ENCODE measurements around the gene GPR61.

GPR61 gene

DNA sequence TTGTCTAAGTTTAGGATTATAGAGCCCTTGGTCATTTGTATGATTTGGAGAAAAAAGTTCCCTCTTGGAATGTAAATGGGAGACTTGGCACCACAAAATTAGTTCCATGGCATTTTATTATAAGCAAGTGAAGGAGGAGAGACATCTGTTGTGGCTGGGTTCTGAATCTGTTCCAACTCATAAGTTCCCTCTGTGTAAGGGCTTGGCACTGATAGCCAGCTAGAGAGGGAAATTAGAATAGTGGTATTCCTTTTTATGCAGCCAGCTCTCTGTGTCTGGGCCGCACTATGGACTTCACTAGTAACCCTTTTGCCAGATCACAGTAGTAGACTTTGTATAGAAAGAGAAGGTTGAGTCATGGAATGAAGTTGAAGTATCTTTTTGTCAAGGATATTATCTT, 39.8 kb downstream of the GPR61 start:
- no peak for TF ChIP-seq FOXP2 (optimal IDR thresholded peaks at IDR 0.05; ENCODE audit: control extremely low read depth, extremely low read length, insufficient read depth)
- no peak for TF ChIP-seq POLR2AphosphoS5 (IDR thresholded peaks at IDR 0.05; ENCODE audit: borderline replicate concordance, low read depth, low read length)
- no peak for TF ChIP-seq EZH2 (IDR thresholded peaks at IDR 0.05)

GRCh38 chr1:109582021-109582420, 42.3 kb downstream of the GPR61 start:
- Histone ChIP-seq H3K36me3 (ENCODE audit: insufficient read depth, low read length) (peaks cover 65% of the 10 kb centered on the region), H3K9me3 (ENCODE audit: low read depth, low read length) (no peaks in the 10 kb centered on the region), H3K4me3 (no peak overlapping the region), H3K27ac (no peak overlapping the region), H3K9ac (ENCODE audit: insufficient read length) (no peak overlapping the region)
- no peak for DNase-seq (ENCODE audit: low read depth, low spot score)
- no peak for TF ChIP-seq FOXP2 (optimal IDR thresholded peaks at IDR 0.05; ENCODE audit: control extremely low read depth, extremely low read length, insufficient read depth)
- TF ChIP-seq EZH2 (IDR thresholded peaks at IDR 0.05) = no peak
- TF ChIP-seq POLR2AphosphoS5 (IDR thresholded peaks at IDR 0.05; ENCODE audit: borderline replicate concordance, low read depth, low read length) = no peak

More for the DNA sequence above, 39.8 kb downstream of the GPR61 start:
- Histone ChIP-seq H3K27ac (peak overlapping the region; percentile 72), H3K9me3 (ENCODE audit: low read depth, low read length) (no peaks in the 10 kb centered on the region), H3K36me3 (ENCODE audit: insufficient read depth, low read length) (peaks cover 53% of the 10 kb centered on the region), H3K4me3 (no peak overlapping the region), H3K9ac (ENCODE audit: insufficient read length) (no peak overlapping the region)
- no peak for DNase-seq (ENCODE audit: low read depth, low spot score)

- H3K36me3 ChIP-seq (ENCODE audit: insufficient read depth, low read length) = peaks cover 81% of the 10 kb centered on the region
- no peak for TF ChIP-seq FOXP2 (optimal IDR thresholded peaks at IDR 0.05; ENCODE audit: control extremely low read depth, extremely low read length, insufficient read depth)
- no peak for TF ChIP-seq EZH2 (IDR thresholded peaks at IDR 0.05)
- TF ChIP-seq POLR2AphosphoS5 (IDR thresholded peaks at IDR 0.05; ENCODE audit: borderline replicate concordance, low read depth, low read length) = no peak
- no peak overlapping the region for H3K4me3 ChIP-seq
- H3K9me3 ChIP-seq (ENCODE audit: low read depth, low read length) = no peaks in the 10 kb centered on the region
- no peak overlapping the region for H3K9ac ChIP-seq (ENCODE audit: insufficient read length)
- DNase-seq (ENCODE audit: low read depth, low spot score) = no peak
- H3K27ac ChIP-seq = no peak overlapping the region
Observed at GRCh38 chr1:109584766-109585165, 45.1 kb downstream of the GPR61 start.

GRCh38 chr1:109586055-109586454, 46.4 kb downstream of the GPR61 start:
- Histone ChIP-seq H3K36me3 (ENCODE audit: insufficient read depth, low read length) (peaks cover 75% of the 10 kb centered on the region), H3K27ac (no peak overlapping the region)
- no peak for TF ChIP-seq POLR2AphosphoS5 (IDR thresholded peaks at IDR 0.05; ENCODE audit: borderline replicate concordance, low read depth, low read length)

GRCh38 chr1:109589177-109589576, 49.5 kb downstream of the GPR61 start:
- peaks cover 77% of the 10 kb centered on the region for H3K36me3 ChIP-seq (ENCODE audit: insufficient read depth, low read length)
- DNase-seq (ENCODE audit: low read depth, low spot score) = no peak

More at GRCh38 chr1:109586055-109586454, 46.4 kb downstream of the GPR61 start:
- H3K9ac ChIP-seq (ENCODE audit: insufficient read length) = no peak overlapping the region
- no peak overlapping the region for H3K4me3 ChIP-seq
- no peaks in the 10 kb centered on the region for H3K9me3 ChIP-seq (ENCODE audit: low read depth, low read length)
- no peak for DNase-seq (ENCODE audit: low read depth, low spot score)

GRCh38 chr1:109589679-109590078, 50.0 kb downstream of the GPR61 start:
- TF ChIP-seq EZH2 (IDR thresholded peaks at IDR 0.05) = no peak
- no peak for TF ChIP-seq FOXP2 (optimal IDR thresholded peaks at IDR 0.05; ENCODE audit: control extremely low read depth, extremely low read length, insufficient read depth)
- TF ChIP-seq POLR2AphosphoS5 (IDR thresholded peaks at IDR 0.05; ENCODE audit: borderline replicate concordance, low read depth, low read length) = no peak
- no peak overlapping the region for H3K4me3 ChIP-seq
- H3K36me3 ChIP-seq (ENCODE audit: insufficient read depth, low read length) = peaks cover 74% of the 10 kb centered on the region
- no peak overlapping the region for H3K9ac ChIP-seq (ENCODE audit: insufficient read length)
- H3K27ac ChIP-seq = 0 out of 2 replicates have a peak overlapping the region, but pooled peaks have one; percentile 19
- no peak for DNase-seq (ENCODE audit: low read depth, low spot score)
- no peaks in the 10 kb centered on the region for H3K9me3 ChIP-seq (ENCODE audit: low read depth, low read length)

More at GRCh38 chr1:109589177-109589576, 49.5 kb downstream of the GPR61 start:
- Histone ChIP-seq H3K9ac (ENCODE audit: insufficient read length) (no peak overlapping the region), H3K27ac (no peak overlapping the region), H3K9me3 (ENCODE audit: low read depth, low read length) (no peaks in the 10 kb centered on the region), H3K4me3 (no peak overlapping the region)
- no peak for TF ChIP-seq POLR2AphosphoS5 (IDR thresholded peaks at IDR 0.05; ENCODE audit: borderline replicate concordance, low read depth, low read length)
- TF ChIP-seq FOXP2 (optimal IDR thresholded peaks at IDR 0.05; ENCODE audit: control extremely low read depth, extremely low read length, insufficient read depth) = no peak
- no peak for TF ChIP-seq EZH2 (IDR thresholded peaks at IDR 0.05)

DNA sequence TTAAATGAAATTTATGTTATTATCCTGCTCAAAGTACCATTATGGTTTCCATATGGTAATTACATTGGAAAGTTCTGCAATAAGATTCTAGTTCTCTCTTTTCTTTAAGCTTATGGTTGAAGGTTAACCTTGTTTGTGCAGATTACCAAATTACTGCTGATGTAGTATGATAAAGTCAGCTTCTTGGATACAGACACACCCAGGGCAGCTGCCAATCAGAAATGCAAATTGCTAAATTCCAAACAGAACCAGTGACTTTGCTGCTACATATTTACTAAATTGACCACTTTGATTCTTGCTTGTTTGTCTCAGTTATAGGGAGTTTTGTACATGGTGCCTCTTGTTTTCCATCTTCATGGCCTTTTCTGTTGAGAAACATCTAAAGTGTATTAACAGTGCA, 53.2 kb downstream of the GPR61 start:
- no peaks in the 10 kb centered on the region for H3K9me3 ChIP-seq (ENCODE audit: low read depth, low read length)
- peaks cover 49% of the 10 kb centered on the region for H3K36me3 ChIP-seq (ENCODE audit: insufficient read depth, low read length)
- no peak overlapping the region for H3K4me3 ChIP-seq
- DNase-seq (ENCODE audit: low read depth, low spot score) = no peak
- H3K27ac ChIP-seq = 0 out of 2 replicates have a peak overlapping the region, but pooled peaks have one; percentile 4
- TF ChIP-seq FOXP2 (optimal IDR thresholded peaks at IDR 0.05; ENCODE audit: control extremely low read depth, extremely low read length, insufficient read depth) (no peak), POLR2AphosphoS5 (IDR thresholded peaks at IDR 0.05; ENCODE audit: borderline replicate concordance, low read depth, low read length) (no peak), EZH2 (IDR thresholded peaks at IDR 0.05) (no peak)
- H3K9ac ChIP-seq (ENCODE audit: insufficient read length) = no peak overlapping the region

GRCh38 chr1:109595531-109595930, 55.9 kb downstream of the GPR61 start:
- Histone ChIP-seq H3K4me3 (peak overlapping the region; percentile 34), H3K9ac (ENCODE audit: insufficient read length) (peak overlapping the region; percentile 34), H3K27ac (peak overlapping the region; percentile 88), H3K36me3 (ENCODE audit: insufficient read depth, low read length) (peaks cover 27% of the 10 kb centered on the region), H3K9me3 (ENCODE audit: low read depth, low read length) (no peaks in the 10 kb centered on the region)
- TF ChIP-seq EZH2 (IDR thresholded peaks at IDR 0.05) (no peak), FOXP2 (optimal IDR thresholded peaks at IDR 0.05; ENCODE audit: control extremely low read depth, extremely low read length, insufficient read depth) (no peak), POLR2AphosphoS5 (IDR thresholded peaks at IDR 0.05; ENCODE audit: borderline replicate concordance, low read depth, low read length) (no peak)
- DNase-seq (ENCODE audit: low read depth, low spot score) = no peak

All from SK-N-MC (cell line).